Stomach (tissue), 9 donors: ENCODE results near the gene SHANK3. TPM values are rescaled to one million over a fixed set of nuclear protein-coding genes. Genes with fewer than 3 reads are reported as not detected.
A peak's percentile ranks its signal among the peaks of the same experiment; 100 is the strongest.

ENCODE experiments used
- DNase-seq, 2 donors: peaks; one replicate each; pipeline versions ENCODE4 v3.0.0 to v3.0.0-alpha.2; 2013 to 2019
- H3K27ac ChIP-seq, 5 donors: fragments of 200-600 bp in 4 of 5; sonication (generic) in 4 of 5; one replicate each; pipeline ENCODE4 v1.5.1; 2013 to 2019; ENCODE audit warnings: mild to moderate bottlenecking in 1 of 5, moderate library complexity in 1 of 5
- H3K27me3 ChIP-seq, 3 donors: fragments of 200-600 bp; sonication (generic); one replicate each; pipeline ENCODE4 v1.5.1; 2017 to 2019; ENCODE audit warnings: mixed run types in 1 of 3
- H3K36me3 ChIP-seq, 4 donors: fragments of 200-600 bp; sonication (generic); 1 replicate in 3 of 4; 2 replicates in 1 of 4; pipeline ENCODE4 v1.5.1; 2016 to 2019
- H3K4me1 ChIP-seq, 4 donors: fragments of 200-600 bp; sonication (generic); one replicate each; pipeline ENCODE4 v1.5.1; 2016 to 2019
- H3K4me3 ChIP-seq, 4 donors: fragments of 200-600 bp; sonication (generic) in 3 of 4; one replicate each; pipeline ENCODE4 v1.5.1; 2016 to 2019; ENCODE audit warnings: mild to moderate bottlenecking in 1 of 4
- H3K9me3 ChIP-seq, 4 donors: fragments of 200-600 bp; sonication (generic); one replicate each; pipeline ENCODE4 v1.5.1; 2016 to 2019
- EP300 ChIP-seq: sonication (generic); formaldehyde crosslinking; IDR thresholded peaks from one replicate; pipeline ENCODE4 v1.6.1; 2017; ENCODE audit warnings: antibody characterized with exemption
- POLR2A ChIP-seq, 4 donors: fragments of 450-650 bp; IDR thresholded peaks; one replicate each; pipeline ENCODE4 v1.6.1; 2016; ENCODE audit warnings: antibody characterized with exemption in 4 of 4, control low read depth in 2 of 4, mild to moderate bottlenecking in 1 of 4, moderate library complexity in 1 of 4
- POLR2AphosphoS5 ChIP-seq, 3 donors: sonication (generic); formaldehyde crosslinking; IDR thresholded peaks; one replicate each; pipeline ENCODE4 v1.6.1; 2016; ENCODE audit warnings: antibody characterized with exemption in 3 of 3
- WGBS, 5 donors: extraction: QIAGEN DNeasy Blood & Tissue Kit in 3 of 5; methylation state at CpG; one replicate each; pipeline versions ENCODE4 v1.1.5 to v1.1.7; 2013 to 2018; 5-methylcytosine and 5-hydroxymethylcytosine counted together
- intact Hi-C: fragments of 100-400 bp; cut with DNase I; formaldehyde crosslinking; loops from one replicate; pipeline ENCODE4 v1.15.1; 2023; ENCODE audit warnings: low total_unique reads
- polyA plus RNA-seq, 3 donors: library from polyadenylated mRNA; stranded (reverse); fragments of 200-250 nt; gene quantifications; one replicate each; pipeline ENCODE4 v1.2.3, GENCODE V29; 2013
- total RNA-seq, 5 donors: library from RNA; depleted of rRNA; stranded (reverse); fragments of >200 nt; gene quantifications; one replicate each; pipeline versions ENCODE4 v1.1.0 to v1.2.3, GENCODE V29; 2014 to 2016
- TF ChIP-seq, protein P1 (sequence below), 7 experiments: fragments of 450-650 bp in 4 of 7; fragments of 200-600 bp in 3 of 7; sonication (generic) in 3 of 7; IDR thresholded peaks; one replicate each; pipeline ENCODE4 v1.5.1; 2016 to 2019; ENCODE audit warnings: antibody characterized with exemption in 7 of 7, control low read depth in 2 of 7, mild to moderate bottlenecking in 1 of 7
- donor health status: healthy with polysubstance abuse.
- donor health status: Bipolar disorder and iron deficiency.
- donor health status: healthy.

Gene SHANK3
- total and polyA plus RNA-seq, 8 donors = 2.5 to 31.2 (median 5.1) TPM

DNA sequence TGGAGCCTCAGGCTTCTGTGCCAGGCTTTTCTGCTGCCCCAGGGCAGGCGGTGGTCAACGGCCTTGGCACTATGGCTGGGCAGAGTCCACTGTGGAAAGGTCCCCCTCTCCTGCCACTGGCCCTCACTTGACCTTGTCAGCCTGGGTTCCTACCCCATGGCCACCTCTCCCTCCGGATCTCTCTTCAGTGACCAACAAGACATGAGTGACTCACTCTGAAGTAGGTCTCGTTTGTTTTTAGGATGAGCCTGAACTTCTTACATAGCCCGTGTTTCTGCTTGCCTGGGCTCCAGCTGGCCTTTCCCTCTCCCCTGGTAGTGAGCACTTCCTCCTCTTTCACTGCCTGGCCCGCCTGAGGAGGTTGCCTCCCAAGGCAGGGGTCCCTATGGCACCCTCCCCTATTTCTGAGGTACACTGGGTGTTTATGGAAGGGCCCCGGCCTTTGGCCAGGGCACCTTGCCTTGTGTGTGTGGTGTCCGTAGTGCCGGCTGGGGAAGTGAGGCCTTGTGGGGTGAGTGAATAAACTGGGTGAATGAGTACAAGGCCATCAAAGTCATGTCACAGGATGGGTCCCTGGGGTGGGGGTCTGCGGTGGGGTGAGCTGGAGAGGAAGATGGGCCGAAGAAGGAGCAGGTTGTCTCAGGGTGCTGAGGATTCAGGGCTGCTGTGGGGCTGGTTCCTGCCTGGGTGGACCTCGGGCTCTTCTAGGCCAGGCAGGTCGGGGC, 5.0 kb downstream of the SHANK3 start:
- Histone ChIP-seq H3K36me3 (no peaks in the 10 kb centered on the region), H3K9me3 (no peaks in the 10 kb centered on the region), H3K27me3 (peaks cover 8 to 46% (median 31%) of the 10 kb centered on the region in 3 donors), H3K27ac (no peak overlapping the region), H3K4me3 (peak overlapping the region in 2 of 4 donors; percentile 3 to 54), H3K4me1 (peaks cover 13 to 19% (median 14%) of the 10 kb centered on the region in 4 donors)
- WGBS, 5 donors = 77 to 88% (median 82%) methylated on average over 11 to 13 of the region's 13 CpGs
- no peak for TF ChIP-seq EP300
- TF ChIP-seq, protein P1, sequence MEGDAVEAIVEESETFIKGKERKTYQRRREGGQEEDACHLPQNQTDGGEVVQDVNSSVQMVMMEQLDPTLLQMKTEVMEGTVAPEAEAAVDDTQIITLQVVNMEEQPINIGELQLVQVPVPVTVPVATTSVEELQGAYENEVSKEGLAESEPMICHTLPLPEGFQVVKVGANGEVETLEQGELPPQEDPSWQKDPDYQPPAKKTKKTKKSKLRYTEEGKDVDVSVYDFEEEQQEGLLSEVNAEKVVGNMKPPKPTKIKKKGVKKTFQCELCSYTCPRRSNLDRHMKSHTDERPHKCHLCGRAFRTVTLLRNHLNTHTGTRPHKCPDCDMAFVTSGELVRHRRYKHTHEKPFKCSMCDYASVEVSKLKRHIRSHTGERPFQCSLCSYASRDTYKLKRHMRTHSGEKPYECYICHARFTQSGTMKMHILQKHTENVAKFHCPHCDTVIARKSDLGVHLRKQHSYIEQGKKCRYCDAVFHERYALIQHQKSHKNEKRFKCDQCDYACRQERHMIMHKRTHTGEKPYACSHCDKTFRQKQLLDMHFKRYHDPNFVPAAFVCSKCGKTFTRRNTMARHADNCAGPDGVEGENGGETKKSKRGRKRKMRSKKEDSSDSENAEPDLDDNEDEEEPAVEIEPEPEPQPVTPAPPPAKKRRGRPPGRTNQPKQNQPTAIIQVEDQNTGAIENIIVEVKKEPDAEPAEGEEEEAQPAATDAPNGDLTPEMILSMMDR (IDR thresholded peaks at IDR 0.05) = no peak
- TF ChIP-seq POLR2A (IDR thresholded peaks at IDR 0.05) = no peak
- no peak for TF ChIP-seq POLR2AphosphoS5 (IDR thresholded peaks at IDR 0.05)
- DNase-seq = peak in 1 of 2 donors; percentile 8
- intact Hi-C loops = no loop called here

DNA sequence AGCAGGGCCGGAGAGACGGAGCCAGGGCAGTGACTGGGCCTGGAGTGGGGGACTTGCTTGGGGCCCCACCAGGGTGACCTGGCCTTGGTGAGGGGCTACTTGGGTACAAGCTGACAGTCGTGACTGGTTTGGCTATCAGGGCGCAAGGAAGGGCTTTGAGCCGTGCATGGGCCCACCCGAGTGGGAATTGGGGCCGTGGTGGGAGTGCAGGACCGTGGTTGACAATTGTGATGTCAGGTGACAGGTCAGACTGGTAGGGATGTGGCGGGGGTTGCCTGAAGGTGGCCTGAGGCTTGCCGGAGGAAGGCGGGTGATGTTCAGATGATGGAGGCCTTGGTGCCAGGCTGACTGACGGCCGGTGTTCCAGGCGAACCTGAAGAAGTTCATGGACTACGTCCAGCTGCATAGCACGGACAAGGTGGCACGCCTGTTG, 5.6 kb downstream of the SHANK3 start:
- peak in 1 of 2 donors; percentile 14 for DNase-seq
- peaks cover 7 to 40% (median 26%) of the 10 kb centered on the region in 3 donors for H3K27me3 ChIP-seq
- peak overlapping the region in 1 of 4 donors; percentile 19 for H3K4me3 ChIP-seq
- H3K27ac ChIP-seq = no peak overlapping the region
- peaks cover 13 to 15% (median 14%) of the 10 kb centered on the region in 4 donors for H3K4me1 ChIP-seq
- no peaks in the 10 kb centered on the region for H3K36me3 ChIP-seq
- intact Hi-C loops = no loop called here
- 85 to 93% (median 91%) methylated on average over 15 to 17 of the region's 17 CpGs for WGBS, 5 donors
- no peak for TF ChIP-seq POLR2AphosphoS5 (IDR thresholded peaks at IDR 0.05)
- TF ChIP-seq, protein P1 (IDR thresholded peaks at IDR 0.05) = no peak
- no peak for TF ChIP-seq EP300
- TF ChIP-seq POLR2A (IDR thresholded peaks at IDR 0.05) = no peak
- no peaks in the 10 kb centered on the region for H3K9me3 ChIP-seq

DNA sequence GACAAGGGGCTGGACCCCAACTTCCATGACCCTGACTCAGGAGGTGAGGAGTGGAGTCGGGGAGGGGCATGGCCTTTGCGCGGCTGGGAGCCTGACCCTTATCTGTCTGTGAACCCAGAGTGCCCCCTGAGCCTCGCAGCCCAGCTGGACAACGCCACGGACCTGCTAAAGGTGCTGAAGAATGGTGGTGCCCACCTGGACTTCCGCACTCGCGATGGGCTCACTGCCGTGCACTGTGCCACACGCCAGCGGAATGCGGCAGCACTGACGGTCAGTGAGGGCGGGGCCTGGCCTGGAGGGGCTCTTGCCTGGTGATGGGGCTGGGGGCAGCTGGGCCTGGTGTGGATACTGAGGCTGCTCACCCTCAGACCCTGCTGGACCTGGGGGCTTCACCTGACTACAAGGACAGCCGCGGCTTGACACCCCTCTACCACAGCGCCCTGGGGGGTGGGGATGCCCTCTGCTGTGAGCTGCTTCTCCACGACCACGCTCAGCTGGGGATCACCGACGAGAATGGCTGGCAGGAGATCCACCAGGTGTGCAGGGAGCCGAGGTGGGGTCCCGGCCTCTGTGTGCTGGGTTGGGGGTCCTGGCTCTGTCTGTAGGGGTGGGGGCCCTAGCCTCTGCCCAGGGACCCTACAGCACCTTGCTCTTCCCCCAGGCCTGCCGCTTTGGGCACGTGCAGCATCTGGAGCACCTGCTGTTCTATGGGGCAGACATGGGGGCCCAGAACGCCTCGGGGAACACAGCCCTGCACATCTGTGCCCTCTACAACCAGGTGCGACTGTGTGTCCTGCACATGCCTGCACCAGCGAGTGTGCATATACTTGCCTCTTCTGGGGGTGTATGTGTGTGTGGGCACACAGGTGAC, 6.3 kb downstream of the SHANK3 start:
- DNase-seq = peak; percentile 1 to 20
- intact Hi-C loops = no loop called here
- H3K9me3 ChIP-seq = no peaks in the 10 kb centered on the region

More for the DNA sequence above, 6.3 kb downstream of the SHANK3 start:
- TF ChIP-seq POLR2A (IDR thresholded peaks at IDR 0.05) (no peak), POLR2AphosphoS5 (IDR thresholded peaks at IDR 0.05) (no peak), EP300 (no peak)
- TF ChIP-seq, protein P1 (IDR thresholded peaks at IDR 0.05) = no peak
- Histone ChIP-seq H3K27ac (no peak overlapping the region), H3K4me1 (peaks cover 7 to 8% (median 8%) of the 10 kb centered on the region in 4 donors), H3K27me3 (peaks cover under 1 to 34% (median 19%) of the 10 kb centered on the region in 3 donors), H3K36me3 (no peaks in the 10 kb centered on the region), H3K4me3 (peak overlapping the region in 1 of 4 donors; percentile 3)
- WGBS, 5 donors = 86 to 95% (median 93%) methylated on average over 25 to 30 of the region's 30 CpGs
